ENCODE data around the gene SAP130. TPM values are rescaled to one million over a fixed set of nuclear protein-coding genes. Genes with fewer than 3 reads are reported as not detected.
A peak's percentile ranks its signal among the peaks of the same experiment; 100 is the strongest.

SAP130 gene
- total RNA-seq, 1 donor, result 15.2 TPM

DNA sequence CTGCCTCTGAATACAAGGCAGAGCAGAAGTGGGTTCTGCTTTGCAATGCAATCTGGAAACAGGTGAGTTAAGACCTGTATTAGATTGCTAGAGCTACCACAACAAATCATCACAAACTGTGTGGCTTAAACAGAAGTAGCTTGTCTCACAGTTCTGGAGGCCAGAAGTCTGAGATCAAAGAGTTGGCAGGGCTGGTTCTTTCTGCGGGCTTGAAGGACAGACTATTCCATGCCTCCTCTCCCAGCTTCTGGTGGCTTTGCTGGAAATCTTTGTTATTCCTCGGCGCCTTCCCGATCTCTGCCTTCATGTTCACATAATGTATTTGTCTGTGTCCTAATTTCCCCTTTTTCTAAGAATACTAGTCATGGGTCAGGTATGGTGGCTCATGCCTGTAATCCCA lies 58.4 kb downstream of the SAP130 start:
- no peak for DNase-seq (ENCODE audit: low read depth)
- TF ChIP-seq, protein P1, sequence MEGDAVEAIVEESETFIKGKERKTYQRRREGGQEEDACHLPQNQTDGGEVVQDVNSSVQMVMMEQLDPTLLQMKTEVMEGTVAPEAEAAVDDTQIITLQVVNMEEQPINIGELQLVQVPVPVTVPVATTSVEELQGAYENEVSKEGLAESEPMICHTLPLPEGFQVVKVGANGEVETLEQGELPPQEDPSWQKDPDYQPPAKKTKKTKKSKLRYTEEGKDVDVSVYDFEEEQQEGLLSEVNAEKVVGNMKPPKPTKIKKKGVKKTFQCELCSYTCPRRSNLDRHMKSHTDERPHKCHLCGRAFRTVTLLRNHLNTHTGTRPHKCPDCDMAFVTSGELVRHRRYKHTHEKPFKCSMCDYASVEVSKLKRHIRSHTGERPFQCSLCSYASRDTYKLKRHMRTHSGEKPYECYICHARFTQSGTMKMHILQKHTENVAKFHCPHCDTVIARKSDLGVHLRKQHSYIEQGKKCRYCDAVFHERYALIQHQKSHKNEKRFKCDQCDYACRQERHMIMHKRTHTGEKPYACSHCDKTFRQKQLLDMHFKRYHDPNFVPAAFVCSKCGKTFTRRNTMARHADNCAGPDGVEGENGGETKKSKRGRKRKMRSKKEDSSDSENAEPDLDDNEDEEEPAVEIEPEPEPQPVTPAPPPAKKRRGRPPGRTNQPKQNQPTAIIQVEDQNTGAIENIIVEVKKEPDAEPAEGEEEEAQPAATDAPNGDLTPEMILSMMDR (IDR thresholded peaks at IDR 0.05; ENCODE audit: insufficient read depth, low read length), result no peak
- no peak overlapping the region for H3K4me3 ChIP-seq (ENCODE audit: low read depth, low read length)

DNA sequence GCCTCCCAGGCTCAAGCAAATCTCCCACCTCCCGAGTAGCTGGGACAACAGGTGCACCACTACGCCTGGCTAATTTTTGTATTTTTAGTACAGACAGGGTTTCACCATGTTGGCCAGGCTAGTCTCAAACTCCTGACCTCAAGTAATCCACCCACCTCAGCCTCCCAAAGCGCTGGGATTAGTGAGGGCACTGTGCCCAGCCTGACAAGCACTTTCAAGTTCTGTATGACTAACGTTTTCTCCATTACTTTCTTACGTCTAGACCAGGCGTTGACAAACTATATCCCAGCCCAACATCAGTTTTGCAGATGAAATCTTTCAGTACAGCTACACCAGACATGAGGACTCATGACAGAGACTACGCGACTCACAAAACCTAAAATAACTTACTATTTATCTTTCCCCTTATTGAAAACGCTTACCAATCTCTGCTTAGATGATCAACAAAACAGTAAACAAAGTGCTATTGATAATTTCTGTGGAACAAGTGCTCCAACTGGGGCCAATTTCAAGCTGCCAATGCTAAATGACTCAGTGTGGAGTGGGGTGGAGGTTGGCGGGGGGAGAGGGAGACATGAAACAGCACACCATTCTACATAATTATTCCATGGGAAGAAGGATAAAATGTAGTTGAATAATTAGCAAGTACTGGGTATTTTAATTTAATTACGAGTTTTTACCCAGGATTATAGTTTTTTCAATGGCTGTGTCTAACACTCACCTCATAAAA lies 59.1 kb downstream of the SAP130 start:
- TF ChIP-seq, protein P1 (IDR thresholded peaks at IDR 0.05; ENCODE audit: insufficient read depth, low read length), result no peak
- no peak for DNase-seq (ENCODE audit: low read depth)
- H3K4me3 ChIP-seq (ENCODE audit: low read depth, low read length), result no peak overlapping the region

DNA sequence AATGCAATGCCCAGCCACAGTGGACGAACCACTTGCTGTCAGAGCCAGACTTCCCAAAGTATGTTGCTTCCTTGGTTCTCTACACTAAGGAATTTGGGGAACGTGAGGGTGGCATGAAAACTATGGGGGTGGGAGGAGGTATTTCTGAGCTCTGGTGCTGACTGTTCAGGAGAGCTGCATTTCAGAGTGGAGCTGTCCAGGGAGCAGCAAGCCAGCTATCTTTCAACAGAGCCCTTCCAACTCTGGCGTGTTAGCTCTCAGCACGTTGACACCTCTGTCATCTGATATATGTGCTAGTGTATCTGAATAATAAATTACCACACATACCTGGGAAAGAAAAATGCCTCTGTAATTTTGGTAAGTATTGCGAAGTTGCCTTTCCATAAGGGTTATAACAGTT lies 66.1 kb downstream of the SAP130 start:
- DNase-seq (ENCODE audit: low read depth), result no peak
- TF ChIP-seq, protein P1 (IDR thresholded peaks at IDR 0.05; ENCODE audit: insufficient read depth, low read length), result no peak
- no peak overlapping the region for H3K4me3 ChIP-seq (ENCODE audit: low read depth, low read length)

DNA sequence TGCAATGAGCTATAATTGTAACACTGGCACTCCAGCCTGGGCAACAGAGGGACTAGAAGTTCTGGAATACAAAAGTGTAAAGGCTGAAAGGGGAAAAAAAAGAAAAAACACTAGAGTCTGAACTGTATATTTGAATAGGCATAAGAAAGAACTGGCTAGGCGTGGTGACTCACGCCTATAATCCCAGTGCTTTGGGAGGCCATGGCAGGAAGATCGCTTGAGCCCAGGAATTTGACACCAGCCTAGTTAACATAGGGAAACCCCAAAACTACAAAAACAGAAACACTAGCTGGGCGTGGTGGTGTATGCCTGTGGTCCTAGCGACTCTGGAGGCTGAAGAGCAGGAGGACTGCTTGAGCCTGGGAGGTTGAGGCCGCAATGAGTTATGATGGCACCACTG lies 70.6 kb downstream of the SAP130 start:
- no peak for DNase-seq (ENCODE audit: low read depth)
- TF ChIP-seq, protein P1 (IDR thresholded peaks at IDR 0.05; ENCODE audit: insufficient read depth, low read length), result no peak
- H3K4me3 ChIP-seq (ENCODE audit: low read depth, low read length), result no peak overlapping the region

DNA sequence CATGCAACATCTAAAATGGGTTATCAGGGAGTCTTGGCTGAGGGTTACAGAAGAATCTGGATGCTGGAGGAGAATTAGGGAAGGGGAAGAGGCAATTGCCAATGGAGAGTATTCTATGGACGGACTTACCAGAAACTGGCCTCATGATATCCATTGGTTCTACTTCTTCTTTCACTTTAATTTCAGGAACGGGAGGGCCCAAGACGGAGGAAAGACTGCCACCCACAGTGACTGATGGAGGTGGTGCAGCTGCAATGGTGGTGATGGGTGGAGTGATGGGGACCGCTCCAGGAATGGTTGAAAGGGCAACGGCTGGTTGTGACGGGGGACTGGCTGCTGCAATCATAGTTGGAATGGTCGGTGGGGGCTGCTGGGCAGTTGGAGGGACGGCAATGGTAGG lies 73.0 kb downstream of the SAP130 start:
- DNase-seq (ENCODE audit: low read depth), result no peak
- TF ChIP-seq, protein P1 (IDR thresholded peaks at IDR 0.05; ENCODE audit: insufficient read depth, low read length), result no peak
- H3K4me3 ChIP-seq (ENCODE audit: low read depth, low read length), result no peak overlapping the region

DNA sequence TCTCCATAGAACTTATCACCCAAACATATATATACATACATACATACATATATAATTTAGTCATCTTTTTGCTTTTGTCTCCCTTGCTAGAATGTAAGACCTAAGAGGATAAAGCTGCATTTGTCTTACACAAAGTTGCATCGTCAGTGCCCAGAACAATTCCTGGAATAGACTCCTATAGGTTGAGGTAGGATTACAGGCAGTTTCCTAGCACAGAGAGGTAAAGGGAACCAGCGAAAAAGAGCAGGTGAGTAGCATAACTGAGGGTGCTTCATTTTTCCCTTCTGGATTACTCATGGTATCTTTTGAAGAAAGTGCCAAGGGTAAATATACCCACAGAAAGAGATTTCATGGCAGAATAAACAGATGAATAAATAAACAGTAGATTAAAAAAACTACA lies 74.0 kb downstream of the SAP130 start:
- TF ChIP-seq, protein P1 (IDR thresholded peaks at IDR 0.05; ENCODE audit: insufficient read depth, low read length), result no peak
- DNase-seq (ENCODE audit: low read depth), result peak; percentile 36
- H3K4me3 ChIP-seq (ENCODE audit: low read depth, low read length), result no peak overlapping the region

Measured in fibroblast of the aortic adventitia (primary cell).